Measurements from ENCODE around the gene AGER.
"Not testable (repeated sequence)": the region's sequence is repeated elsewhere in the genome, so short reads cannot be mapped to it uniquely, and the experiment has no call there.

Gene AGER

GRCh38 chr6:32184084-32184640, at the start of gene AGER:
AGER (minus strand) TSS chr6:32184253; CDS start chr6:32184222, 31 bp downstream.
- no peak for DNase-seq

GRCh38 chr6:32226434-32226833, 42.4 kb upstream of the AGER start:
- DNase-seq: no peak

DNA sequence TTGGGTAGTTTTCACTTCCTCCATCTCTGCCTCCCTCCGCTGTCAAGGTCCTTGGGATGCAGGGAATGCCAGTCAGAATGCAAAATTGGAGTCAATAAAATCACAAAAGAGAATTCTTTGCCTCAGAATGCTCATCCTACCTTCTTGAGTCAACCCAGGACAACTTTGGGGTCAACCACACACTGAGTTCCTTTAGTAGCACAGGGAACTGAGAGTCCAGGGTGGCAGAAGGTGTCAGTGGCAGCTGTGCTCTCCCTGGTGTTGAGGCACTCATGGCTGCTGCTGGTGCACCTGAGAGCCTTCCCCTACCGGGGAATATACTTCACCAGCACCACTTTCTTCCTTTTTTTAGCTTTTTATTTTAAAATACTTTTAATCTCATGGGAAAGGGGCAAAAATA, 40.6 kb upstream of the AGER start:
- DNase-seq: no peak

DNA sequence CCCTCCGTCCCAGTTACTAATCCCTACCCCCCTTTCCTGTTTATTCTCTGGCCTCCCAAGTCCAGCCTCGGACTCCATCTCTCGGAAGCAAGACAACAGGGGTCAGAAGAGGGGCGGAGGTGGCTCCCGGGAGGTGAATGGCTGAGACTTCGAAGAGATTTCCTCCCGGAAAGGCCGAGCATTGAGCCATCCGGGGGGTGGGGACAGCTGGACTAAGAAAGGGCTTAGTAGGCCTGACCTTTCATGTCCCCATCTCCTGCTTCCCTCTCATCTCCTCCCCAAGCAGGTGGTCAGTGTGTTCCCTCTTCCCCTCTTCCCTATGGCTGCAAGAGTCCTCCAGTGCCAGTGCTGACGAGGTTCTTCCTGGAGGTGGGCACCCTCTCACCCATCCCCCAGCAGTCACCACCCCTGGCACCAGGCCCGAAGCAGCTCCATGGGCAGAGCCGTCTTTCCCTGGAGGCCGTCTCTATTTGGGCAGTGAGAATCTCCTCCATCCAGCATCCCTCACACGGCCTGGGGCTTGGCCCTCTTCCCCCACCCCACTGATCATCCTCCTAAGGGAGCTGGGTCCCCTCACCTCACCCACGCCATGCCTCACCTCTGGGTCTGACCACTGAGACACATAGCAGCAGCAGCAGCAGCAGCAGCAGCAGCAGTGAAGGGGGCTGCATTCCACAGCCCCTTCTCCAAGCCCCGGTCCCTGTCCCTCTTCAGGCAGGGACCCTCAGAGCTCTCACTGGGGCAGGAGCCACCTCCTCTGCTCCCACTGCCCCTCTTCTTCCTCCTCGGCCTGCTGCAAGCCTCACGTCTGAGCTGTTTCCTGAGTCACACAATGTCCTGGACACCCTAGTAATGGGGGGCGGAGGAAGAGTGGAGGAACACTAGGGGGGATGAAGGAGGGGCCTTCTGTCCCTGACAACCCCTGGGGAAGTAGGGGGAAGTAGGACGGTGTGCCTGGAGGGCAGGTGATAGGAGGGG, 39.5 kb upstream of the AGER start, which contains the start of gene NOTCH4:
TSS of gene NOTCH4 (minus strand) at position 810 of the 978 bp plus-strand sequence. CDS start at position 671, 139 bp downstream.
- DNase-seq: no peak

- DNase-seq: no peak
Observed at GRCh38 chr6:32222333-32223230, 38.5 kb upstream of the AGER start.

DNA sequence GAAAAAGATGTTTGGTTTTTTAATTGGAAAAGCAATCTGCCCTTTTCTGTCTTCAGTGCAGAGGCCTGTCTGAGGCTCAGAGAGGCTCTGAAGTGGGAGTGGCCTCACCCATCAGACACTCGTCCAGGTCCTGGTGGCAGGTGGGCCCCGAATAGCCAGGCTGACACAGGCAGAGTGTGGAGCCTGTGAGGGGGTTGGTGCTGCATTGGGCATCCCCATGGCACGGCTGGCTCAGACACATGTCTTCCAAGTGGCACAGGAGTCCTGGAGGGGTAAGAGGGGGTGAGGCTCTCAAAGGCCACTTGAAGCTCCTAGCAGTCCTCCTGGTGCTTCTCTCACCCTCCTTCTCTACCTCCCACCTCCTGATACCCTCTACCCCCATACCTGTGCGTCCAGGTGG, 36.0 kb upstream of the AGER start:
- DNase-seq: no peak

- DNase-seq: no peak
Observed at GRCh38 chr6:32218167-32218566, 34.1 kb upstream of the AGER start.

- no peak for DNase-seq
Observed at GRCh38 chr6:32216998-32217397, 32.9 kb upstream of the AGER start.

DNA sequence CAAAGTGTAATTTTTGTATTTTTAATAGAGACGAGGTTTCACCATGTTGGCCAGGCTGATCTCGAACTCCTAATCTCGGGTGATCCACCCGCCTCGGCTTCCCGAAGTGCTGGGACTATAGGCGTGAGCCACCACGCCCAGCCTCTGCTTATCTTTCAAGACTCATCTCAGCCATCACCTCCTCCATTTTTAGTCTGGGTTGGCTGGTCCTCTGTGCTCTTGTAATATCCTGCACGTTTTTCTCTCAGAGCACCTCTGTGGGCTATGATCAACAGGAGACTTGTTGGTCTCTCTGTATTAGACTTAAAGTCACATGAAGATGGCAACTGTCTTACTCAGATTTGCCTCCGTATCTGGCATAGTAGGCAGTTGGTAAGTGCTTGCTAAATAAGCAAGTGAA, 32.2 kb upstream of the AGER start:
- no peak for DNase-seq

GRCh38 chr6:32215617-32216016, 31.6 kb upstream of the AGER start:
- DNase-seq: no peak

DNA sequence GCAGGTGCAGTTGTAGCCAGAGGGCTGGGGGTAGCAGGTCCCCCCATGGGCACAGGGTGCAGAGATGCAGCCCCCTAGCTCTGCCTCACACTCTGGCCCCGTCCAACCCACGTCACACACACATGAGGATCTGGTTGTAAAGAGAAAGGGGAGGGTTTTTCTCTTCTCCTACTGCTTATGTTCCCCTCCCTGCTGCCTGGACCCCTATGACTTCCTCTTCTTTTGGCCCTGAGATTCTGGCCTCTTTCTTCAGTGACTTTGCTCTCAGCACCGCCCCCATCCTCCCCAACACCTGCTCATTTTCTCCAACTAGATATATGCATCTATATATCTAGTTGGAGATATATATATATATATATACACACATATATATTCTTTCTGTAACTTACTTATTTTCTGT, 30.1 kb upstream of the AGER start:
- DNase-seq: no peak

DNA sequence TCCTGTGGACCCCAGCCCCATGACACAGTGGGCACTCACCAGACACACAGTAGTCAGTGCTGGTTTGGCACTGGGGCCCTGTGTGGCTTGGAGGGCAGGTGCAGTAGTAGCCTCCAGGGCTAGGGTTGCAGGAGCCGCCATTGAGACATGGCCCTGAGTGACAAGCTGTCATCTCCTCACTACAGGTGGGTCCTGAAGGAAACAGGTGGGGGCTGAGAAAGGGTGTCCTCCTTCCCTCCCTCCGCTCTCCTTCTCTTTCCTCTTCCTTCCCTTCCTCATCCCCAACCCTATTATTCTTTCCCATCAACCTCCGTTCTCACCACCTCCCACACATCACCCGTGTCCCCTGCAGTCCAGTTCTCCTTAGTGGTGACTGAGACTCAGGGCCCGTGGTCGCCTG, 29.6 kb upstream of the AGER start:
- no peak for DNase-seq

DNA sequence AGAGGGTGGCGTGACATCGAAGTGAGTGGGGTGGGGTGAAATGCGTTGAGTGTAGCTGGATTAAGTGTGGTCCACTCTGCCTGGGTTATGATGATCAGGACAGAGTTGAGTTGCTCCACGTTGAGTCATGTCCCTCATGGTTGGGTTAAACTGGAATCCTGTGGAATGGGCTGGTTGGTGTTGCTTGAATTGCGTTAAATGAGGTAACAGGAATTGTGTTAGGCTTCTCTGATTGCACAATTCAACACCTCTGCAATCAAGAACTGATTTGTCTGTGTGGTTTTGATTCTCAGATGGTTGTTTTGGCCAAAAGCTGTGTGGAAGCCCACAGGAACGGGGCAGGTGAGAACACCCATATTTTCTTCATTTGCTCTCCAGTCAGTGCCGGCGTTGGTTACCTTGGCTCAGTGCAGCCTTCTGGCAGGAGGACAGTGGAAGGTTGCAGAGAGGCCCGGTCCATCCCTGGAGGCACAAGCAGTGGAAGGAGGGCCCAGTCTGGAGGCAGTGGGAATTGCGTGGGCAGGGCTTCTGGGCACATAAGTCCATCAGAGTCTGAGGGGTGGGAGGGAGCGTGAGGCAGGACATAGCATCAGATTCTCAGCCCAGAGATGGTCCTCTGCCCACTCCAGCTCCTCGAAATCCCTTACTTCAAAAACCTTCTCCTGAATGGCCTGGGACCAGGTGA, 28.2 kb upstream of the AGER start:
- DNase-seq: no peak

DNA sequence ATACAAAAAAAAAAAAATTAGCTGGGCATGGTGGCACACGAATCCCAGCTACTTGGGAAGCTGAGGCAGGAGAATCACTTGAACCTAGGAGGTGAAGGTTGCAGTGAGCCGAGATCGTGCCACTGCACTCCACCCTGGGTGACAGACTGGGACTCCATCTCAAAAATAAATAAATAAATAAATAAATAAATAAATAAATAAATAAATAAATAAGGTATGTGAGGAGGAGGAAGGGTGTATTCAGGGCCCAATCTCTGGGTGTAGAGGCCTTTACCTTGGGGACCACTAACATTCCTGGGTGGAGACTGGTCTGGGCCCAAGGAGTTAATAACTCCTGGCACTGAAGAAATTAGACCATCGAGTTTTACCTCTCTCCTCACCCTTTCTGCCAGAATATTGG, 27.4 kb upstream of the AGER start:
- not testable (repeated sequence) for DNase-seq

DNA sequence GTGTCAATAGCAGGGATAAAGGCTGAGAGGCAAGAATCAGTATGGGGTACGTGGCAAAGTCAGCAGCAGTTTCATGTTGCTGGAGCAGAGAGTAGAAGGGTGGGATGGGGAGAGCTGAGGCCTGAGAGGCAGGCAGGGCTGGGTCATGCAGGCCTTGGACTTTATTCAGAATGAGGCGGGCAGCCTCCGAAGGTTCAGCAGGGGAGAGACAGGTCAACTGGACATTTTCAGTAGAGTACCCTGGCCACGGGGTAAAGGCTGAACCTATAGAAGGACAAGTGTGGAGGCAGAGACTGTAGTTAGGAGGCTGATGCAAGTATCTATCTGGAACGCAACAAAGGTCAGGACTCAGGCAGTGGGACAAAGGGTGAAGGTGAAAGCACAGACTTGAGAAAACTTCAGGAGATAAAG, 26.1 kb upstream of the AGER start:
- no peak for DNase-seq

DNA sequence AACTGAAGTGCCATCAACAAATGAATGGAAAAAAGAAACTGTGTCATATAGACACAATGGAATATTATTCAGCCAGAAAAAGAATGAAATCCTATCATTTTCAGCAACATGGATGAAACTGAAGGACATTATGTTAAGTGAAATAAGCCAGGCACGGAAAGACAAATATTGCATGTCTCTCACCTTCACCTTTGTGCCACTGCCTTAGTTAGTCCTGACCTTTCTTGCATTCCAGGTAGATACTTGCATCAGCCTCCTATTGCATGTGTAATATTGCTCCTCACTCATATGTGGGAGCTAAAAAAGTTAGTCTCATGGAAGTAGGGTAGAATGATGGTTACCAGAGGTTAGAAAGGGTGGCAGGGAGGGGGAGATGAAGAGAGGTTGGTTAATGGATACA, 24.9 kb upstream of the AGER start:
- DNase-seq: no peak

DNA sequence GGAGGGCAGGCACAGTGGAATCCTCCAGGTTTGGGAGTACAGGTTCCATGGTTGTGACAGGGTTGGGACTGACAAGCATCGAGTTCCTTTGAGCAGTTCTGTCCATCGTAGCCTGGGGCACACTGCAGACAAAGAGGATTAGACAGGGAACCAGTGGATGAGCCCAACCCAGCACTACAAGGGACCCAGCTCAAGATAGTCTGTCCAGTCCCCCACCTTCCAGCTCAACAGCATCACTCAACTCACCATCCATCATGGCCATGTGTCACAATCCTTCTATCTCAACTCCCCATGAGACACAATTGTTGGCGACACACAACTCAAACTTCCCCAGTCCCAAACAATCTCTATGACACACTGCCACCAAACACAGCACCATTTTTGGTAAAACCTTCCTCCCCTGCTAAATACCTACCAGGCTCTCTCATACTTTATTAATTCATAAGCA, 20.2 kb upstream of the AGER start:
- no peak for DNase-seq

GRCh38 chr6:32203426-32204267, 19.6 kb upstream of the AGER start:
- DNase-seq: no peak

- no peak for DNase-seq
Observed at GRCh38 chr6:32202186-32202585, 18.1 kb upstream of the AGER start.

DNA sequence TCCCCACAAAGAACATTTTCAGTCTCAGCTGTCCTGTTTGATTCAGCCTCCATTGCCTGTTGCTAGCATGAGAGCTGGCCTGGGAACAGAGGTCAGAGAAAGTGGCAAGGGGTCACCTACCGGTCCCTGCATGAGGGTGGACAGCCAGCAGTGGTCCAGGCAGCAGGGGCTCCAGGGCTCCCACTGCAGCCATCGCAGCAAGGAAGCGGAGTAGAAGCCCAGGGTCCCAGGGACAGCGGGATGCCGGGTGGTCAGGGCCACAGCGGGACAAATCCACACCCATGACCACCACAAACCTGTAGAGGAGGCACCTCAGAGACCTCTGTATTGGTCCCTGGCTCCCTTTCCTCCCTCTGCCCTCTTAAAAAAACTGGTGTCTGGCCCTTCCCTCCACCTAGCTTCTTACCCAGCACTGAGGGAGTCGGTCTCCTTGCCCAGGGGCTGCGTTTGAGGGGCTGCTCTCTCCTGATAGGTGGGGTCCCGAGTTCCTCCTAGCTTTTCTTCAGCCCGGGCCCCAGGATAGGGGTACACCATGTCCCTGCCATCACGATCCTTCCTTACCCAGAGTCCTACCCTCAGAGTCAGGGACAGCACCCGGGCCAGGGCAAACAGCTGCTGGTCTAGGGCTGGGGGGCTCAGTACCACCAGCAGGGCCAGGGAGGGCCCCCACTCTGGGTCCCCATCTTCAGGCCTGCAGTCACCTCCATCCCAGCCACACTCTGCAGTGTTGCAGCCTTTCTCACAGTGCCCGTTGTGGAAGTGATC, 16.8 kb upstream of the AGER start:
- DNase-seq: no peak

GRCh38 chr6:32198866-32199265, 14.8 kb upstream of the AGER start:
- DNase-seq: no peak
